Kidney glomerular epithelial cell (primary cell): ENCODE measurements around the gene SSR1.
A peak's percentile ranks its signal among the peaks of the same experiment; 100 is the strongest.
"Not testable (repeated sequence)": the region's sequence is repeated elsewhere in the genome, so short reads cannot be mapped to it uniquely, and the experiment has no call there.

ENCODE experiments used
- DNase-seq: peaks from one replicate; lab custom pipeline; 2025; lab: John Stamatoyannopoulos, UW

SSR1 gene

DNA sequence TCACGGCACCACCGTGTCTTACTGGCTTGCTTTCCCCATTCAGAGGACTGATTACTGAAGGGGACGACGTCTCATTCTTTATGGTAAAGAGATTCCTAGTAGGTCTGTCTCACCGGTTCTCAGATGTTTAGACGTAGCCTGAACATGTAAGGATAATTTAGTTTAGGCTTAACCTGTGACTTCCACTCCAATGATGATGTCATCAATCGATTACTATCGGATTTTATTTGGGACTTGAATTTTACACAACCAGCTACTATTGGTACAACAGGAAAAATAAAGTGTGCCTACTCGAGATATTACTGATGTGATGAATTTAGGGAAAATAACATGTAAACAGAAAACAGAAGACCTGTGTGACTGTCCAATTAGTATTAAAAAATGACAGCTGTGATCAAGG, 4.5 kb upstream of the SSR1 start:
- no peak for DNase-seq

DNA sequence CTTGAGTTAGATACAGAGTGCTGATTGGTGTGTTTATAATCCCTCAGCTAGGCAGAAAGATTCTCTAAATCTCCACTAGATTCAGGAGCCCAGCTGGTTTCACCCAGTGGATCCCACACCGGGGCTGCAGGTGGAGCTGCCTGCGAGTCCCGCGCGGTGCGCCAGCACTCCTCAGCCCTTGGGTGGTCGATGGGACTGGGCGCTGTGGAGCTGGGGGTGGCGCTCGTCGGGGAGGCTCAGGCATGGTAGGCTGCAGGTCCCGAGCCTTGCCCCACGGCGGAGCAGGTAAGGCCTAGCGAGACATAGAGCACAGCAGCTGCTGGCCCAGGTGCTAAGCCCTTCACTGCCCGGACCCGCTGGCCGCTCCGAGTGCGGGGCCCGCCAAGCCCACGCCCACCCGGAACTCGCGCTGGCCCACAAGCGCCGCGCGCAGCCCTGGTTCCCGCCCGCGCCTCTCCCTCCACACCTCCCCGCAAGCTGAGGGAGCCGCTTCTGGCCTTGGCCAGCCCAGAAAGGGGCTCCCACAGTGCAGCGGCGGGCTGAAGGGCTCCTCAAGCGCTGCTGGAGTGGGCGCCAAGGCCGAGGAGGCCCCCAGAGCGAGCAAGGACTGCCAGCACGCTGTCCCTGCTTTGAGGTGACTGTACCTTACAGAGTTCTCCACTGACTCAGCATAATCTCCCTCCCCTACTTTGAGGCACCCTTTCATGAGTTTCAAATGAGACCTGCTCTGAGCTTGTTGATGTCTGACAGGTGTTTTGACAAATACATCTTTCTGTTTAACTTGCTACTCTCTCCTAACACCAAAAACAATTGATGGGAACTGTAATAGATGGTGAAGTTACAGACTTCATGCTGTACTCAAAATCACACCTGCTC, 3.9 kb upstream of the SSR1 start:
- DNase-seq = no peak

DNA sequence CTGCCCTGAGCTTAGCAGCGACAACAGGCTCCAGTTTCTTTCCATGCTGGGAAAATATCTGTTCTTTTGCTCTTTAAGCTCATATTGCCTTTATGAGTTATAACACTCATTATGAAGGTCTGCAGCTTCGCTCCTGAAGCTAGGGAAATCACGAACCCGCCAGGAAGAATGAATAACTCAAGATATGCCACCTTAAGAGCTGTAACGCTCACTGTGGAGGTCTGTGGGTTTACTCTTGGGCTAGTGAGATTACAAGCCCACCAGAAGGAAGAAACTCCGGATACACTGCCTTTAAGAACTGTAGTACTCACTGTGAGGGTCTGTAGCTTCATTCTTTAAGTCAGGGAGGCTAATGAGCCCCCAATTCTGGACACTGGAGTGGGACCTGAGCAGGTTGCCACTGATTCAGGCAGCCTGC, 3.0 kb upstream of the SSR1 start:
- no peak for DNase-seq

DNA sequence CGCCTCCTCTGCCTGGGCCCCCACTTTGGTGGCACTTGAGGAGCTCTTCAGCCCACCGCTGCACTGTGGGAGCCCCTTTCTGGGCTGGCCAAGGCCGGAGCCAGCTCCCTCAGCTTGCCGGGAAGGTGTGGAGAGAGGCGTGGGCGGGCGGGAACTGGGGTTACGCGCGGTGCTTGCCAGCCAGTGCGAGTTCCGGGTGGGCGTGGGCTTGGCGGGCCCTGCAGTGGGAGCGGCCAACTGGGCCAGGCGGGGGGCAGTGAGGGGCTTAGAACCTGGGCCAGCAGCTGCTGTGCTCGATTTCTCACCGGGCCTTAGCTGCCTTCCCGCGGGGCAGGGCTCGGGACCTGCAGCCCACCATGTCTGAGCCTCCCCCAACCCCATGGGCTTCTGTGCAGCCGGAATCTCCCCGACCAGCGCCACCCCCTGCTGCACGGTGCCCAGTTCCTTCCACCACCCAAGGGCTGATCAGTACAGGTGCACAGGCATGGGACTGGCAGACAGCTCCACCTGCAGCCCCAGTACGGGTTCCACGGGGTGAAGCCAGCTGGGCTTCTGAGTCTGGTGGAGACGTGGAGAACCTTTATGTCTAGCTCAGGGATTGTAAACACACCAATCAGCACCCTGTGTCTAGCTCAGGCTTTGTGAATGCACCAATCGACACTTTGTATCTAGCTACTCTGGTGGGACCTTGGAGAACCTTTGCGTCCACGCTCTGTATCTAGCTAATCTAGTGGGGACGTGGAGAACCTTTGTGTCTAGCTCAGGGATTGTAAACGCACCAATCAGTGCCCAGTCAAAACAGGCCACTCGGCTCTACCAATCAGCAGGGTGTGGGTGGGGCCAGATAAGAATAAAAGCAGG, 2.3 kb upstream of the SSR1 start:
- not testable (repeated sequence) for DNase-seq

DNA sequence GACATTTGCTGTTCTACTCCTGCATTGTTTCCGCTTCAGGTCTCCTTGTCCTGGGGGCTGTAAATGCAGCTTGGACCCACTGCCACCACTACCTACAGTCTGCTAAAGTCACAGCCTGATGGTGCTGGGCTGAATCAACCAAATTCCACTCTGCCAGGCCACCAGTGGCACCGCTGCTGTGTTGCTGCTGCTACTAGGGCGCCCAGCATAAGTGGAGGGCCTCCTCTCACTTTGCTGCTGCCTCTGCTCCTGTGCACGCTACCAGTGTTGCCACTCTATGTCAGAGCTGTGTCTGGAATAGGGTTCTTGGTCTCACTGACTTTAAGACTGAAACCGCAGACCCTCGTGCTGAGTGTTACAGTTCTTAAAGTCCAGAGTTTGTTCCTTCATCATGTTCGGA, 1.4 kb upstream of the SSR1 start:
- DNase-seq = no peak

DNA sequence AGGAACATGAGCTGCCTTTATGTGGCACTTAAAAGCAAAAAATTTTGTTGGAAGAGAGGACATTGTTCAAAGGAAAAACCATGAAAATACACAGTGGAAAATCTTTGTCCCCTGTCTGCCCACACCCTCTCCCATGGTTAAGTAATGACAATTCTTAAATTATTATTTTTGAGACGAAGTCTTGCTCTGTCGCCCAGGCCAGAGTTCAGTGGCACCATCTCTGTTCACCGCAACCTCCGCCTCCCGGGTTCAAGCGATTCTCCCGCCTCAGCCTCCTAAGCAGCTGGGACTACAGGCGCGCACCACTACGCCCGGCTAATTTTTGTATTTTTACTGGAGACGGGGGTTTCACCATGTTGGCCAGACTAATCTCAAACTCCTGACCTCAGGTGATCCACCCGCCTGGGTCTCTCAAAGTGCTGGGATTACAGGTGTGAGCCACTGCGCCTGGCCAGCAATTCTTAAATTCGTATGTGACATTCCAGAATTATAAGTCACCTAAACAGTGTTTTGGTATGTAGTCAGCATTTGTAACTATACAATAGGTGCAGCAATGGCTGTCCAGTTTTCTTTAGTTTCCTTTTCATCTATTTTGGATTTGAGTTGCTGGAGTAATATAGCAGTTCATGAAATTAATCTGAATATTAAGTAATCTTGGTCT, 636 bp upstream of the SSR1 start:
- DNase-seq = no peak

DNA sequence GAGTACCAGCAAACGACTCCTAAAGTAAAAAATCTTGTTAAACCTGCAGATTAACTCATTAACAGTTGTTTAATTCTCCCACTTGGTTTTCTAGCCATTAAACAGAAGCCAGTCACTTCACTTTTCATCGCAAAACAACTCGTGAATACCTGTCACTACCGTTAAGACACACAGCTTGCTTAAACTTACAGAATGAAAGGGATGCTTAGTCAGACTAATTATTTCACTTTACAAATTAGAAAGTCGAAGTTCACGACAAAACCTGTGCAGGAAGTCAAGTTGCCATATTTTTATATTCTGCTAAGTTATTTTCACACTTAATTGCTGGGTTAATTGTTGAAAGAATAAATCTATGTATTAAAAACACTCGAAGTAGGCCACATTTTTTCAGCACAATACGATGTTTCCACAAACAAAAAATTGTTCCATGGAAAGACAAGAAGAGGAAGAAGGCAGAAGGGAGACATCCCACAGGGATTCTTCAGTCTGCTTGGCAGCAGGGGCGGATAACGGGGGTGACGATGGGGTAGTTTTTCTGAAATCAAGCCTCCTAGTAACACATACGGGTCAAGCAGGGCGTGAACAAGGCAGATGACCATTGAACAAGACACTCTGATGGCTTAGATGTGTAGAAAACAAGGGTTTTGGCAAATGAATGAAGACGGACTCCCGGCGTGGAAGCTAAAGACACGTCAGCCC, 933 bp downstream of the SSR1 start:
- DNase-seq = peak; percentile 7

DNA sequence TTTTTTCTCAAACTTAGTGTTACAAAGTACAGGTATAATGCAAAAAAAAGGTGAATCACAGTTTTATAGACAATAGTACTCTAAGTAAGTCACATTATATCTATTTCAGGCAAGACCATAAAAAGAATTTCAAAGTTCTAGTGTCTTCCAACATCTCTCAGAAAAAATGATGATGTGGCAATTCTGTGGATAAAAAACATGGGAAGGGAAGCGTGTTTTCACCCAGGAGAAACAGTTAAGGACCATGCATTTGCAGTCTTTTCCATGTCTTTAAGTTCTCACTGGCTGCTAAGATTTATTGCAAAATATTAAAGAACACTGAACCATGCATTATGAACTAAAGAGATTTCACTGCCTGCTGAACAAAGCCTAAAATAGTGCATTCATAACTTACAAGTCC, 1.8 kb downstream of the SSR1 start:
- DNase-seq = no peak

DNA sequence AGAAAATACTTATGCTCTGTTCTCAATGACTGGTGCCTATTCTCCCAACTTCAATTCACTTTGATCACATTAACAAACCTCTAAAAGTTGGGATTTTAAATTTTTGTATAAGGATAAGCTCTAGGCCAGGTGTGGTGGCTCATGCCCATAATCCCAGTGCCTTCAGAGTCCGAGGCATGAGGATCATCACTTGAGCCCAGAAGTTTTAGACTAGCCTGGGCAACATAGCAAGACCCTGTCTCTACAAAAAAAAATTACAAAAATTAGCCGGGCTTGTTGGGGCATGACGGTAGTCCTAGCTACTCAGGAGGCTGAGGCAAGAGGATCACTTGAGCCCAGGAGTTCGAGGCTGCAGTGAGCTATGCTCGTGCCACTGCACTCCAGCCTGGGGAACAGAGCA, 3.9 kb downstream of the SSR1 start:
- no peak for DNase-seq

DNA sequence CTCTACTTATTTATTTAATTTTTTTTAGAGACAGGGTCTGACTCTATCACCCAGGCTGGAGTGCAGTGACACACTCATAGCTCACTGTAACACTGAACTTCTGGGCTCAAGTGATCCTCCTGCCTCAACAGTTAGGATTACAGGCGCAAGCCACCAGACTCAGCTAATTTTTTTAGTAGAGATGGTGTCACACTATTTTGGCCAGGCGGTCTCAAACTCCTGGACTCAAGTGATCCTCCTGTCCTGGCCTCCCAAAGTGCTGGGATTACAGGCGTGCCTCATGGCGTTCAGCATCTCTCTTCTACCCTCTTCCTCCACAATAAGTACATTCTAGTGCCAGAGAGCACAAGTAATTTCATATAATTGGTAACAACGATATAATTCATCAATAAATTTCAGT, 5.5 kb downstream of the SSR1 start:
- DNase-seq = no peak

DNA sequence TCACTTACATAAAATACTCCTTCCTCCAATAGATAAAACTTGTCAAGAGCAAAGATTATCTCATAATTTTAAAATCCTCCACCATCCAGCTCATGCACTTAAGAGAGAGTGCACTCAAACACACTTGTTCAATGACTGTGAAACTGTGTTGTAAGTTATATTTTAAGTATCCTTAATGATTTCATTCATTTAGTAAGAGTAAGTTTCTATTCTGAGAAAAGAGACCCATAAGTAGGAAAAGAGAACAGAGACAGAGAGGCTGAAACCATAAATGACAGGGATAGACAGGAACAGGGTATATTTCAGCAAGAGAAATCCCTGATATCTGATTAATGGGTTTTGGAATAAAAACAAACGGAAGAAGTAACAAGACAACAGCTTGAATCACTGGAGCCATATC, 8.2 kb downstream of the SSR1 start:
- no peak for DNase-seq

DNA sequence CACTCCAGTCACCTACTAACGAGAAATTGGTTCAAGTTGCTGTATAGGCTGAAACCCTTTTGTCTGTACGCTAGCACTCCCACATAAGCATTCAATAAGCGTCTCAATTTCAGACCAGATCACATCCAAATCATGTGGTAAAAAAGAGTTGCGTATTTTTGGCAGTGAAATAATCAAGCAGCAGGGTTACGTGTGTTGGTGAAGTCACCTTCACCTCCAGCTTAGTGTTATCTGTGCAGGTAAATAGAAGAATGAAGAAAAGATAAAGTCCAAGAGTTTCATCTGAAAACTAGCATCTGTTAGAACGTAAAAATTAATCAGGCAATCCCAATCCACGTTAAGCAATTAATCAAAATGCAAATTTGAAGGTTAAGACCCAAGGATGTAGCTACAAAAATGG, 11.3 kb downstream of the SSR1 start:
- DNase-seq = no peak

DNA sequence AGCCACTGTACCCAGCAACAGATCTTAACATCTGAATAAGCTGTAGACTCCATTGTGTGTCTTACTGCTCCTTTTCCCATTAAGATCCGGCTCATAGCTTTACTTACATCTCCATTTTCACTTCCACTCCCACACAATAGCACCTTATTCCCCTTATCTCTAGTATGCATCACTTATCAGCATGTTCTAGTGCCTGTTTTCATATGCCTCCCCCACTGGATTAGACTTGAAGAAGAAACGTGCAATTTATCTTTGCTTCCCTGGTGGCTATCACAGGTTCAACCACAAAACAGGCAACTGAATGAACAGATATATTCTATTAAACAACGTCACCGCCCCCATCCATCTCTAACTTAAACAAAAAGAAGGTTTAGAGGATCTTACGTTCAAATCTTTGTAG, 12.1 kb downstream of the SSR1 start:
- no peak for DNase-seq

DNA sequence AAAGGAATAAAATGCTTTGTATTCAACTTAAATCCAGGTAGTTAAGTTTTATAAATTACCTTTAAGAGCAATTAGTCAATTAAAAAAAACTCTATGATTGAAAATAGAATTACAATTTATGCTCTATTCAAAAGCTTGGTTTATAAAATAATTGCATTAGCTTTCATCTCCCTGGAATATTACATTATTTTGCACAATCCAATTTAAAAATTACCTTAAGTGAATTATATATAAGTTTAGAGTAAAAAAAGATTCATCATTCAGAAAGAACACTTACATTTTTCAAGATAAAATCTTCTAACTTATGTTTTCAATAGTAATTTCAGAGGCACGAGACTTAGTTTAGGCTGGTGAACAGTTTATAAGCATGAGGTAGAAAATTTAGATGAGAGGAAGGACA, 14.9 kb downstream of the SSR1 start:
- DNase-seq = no peak

DNA sequence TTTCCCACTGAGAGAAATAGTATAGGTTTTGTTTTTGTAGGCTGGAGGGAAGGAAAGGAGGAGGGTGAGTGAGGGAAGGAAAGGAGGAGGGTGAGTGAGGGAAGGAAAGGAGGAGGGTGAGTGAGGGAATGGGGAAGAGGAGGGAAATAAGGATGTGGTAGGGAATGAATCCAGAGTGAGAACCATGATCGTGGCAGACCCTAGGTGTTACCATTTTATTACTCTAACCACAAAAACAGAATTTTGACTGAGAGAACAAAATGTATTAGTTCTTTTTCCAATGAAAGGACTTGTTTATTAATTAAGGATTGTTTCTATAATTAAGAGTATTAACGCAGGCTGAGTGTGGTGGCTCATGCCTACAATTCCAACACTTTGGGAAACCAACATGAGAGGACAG, 16.4 kb downstream of the SSR1 start:
- DNase-seq = no peak

DNA sequence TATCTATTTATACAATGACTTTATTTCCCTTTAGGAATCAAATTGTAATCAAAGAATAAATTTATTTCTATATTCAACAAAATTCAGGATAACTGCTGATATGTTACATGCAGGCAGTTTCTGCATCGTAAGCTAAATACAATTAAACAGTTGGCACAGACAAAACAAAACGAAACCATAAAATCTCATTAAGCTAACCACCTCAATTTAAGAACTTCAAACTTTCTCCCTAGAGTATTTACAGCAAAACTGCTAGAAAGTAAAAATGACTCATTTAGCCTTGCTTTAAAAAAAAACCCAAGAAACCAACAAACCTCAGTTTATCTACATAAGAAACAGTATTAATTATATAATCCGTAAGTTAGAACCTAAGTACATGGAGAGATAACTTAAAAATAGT, 17.1 kb downstream of the SSR1 start:
- no peak for DNase-seq

DNA sequence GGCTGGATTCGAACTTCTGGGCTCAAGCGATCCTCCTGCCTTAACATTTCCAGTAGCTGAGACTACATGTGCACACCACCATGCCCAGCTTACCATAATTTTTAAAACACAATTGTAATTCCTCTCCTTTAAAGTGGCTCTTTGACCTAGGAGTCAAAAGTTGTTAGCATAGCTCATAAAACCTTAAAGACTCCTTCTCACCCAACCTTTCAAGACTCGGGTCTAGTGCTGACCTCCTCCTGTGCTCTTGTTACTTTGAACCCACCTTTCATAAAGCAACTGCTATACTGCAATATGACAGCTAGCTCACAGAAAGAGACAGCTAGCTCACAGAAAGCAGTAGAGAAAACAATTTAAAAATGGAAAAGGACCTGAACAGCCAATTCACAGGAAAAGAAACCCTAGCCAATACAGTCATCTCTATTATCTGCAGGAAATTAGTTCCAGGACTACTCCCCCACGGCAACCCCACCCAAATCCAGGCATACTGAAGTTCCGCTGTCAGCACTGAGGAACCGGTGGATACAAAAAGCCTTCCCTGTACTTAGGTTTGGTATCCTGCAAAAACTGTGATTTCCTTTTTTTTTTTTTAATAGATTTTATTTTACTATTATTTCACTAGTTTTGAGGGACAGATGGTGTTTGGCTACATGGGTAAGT, 20.3 kb downstream of the SSR1 start:
- DNase-seq = no peak

DNA sequence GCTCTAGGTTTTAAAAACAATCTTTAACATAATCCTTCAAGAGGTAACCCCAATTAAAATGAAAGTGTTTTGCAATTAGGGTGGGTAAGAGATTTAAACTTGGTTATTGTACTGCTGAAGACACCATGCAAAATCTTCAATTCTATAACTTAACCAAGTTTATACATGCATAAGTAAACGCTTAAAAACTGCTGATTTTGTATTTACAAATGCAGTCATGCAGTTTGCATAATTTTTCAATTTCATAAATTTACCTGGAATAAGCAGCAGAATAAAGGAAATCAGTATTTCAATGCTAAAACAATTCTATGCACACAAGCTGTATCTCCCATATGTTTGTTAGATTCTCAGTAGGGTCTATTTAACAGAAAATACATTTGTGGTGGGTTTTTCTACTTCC, 22.9 kb downstream of the SSR1 start:
- no peak for DNase-seq

DNA sequence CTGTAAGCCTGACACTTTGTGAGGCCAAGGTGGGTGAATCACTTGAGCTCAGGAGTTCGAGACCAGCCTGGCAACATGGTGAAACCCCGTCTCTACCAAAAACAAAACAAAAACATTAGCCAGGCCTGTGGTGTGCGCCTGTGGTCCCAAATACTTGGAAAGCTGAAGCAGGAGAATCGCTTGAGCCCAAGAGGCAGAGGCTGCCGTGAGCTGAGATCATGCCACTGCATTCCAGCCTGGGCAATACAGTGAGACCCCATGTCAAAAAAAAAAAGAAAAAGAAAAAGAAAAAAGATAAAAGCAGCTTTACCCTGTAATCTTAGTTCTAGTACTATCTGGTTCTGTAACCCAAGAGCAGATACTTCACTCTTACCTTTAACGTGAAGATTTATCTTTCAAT, 27.6 kb downstream of the SSR1 start:
- DNase-seq = no peak

DNA sequence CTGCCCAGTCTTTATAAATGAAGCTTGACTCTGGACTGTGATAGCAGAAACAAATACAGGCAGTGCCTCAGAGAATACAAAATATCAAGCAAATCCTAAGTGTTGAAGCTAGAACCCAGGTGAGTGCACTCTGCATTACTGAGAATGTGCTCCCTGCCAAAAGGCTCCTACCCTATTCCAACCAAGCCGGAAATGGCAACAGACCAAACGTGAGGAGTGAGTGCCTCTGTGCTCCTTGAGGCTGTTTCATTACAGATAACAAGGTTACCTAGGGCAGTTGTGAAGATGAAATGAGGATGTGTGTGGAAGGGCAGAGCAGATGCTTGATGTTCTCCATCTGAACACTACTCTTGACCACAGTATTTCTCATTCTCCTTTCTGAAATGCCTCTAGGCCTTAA, 29.3 kb downstream of the SSR1 start:
- no peak for DNase-seq

DNA sequence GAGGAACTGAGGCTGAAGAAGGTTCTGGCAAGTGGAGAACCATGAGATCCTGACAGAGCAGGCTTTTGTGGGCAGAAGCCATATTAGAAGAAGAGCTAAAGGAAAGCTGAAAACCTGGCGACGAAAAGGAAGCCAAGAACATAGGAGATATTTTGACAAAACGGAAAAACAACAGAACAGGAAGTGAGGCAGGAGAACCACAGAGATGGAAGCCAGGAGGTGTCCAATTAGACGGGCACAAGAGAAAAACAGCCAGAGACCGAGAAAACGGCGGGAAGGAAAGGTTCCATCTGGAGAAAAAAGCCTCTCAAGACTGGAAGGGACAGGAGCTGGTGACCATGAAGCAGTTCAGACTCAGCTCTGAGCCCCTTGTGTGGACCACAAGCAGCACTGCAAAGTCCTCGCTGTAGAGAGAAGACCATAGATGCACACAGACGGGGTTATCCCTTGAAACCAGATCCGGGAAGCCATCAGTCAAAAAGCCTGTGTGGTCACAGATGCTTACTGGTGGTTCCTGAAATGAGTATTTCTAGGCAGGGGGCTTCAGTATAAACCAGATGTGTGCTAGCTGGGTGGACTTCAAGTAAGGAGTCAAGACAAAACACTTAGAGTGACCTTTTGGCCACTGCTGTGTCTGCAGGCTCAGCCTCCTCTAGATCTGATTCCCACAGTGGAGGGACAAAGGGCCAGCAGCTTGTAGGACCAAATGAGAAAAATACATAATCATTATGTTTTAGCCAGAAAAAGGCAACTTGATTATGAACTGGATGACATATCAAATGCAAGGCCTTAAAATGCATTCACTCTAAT, 30.7 kb downstream of the SSR1 start:
- DNase-seq = no peak
